Mucosa of descending colon (tissue), 3 donors: ENCODE results near the gene HIRA. TPM values are rescaled to one million over a fixed set of nuclear protein-coding genes. Genes with fewer than 3 reads are reported as not detected.

ENCODE experiments used
- ATAC-seq: fragments of 200-7000 bp; cut with Tn5 transposase; one replicate; pipeline ENCODE4 v1.9.1; 2020; ENCODE audit warnings: mild to moderate bottlenecking, moderate library complexity
- DNase-seq, 3 donors: peaks; one replicate each; pipeline ENCODE4 v3.0.0-alpha.2; 2020
- H3K36me3 ChIP-seq: fragments of 200-600 bp; one replicate; pipeline ENCODE4 v1.8.0; 2021; ENCODE audit warnings: low read depth, mild to moderate bottlenecking
- H3K4me1 ChIP-seq: fragments of 200-600 bp; one replicate; pipeline ENCODE4 v1.8.0; 2021; ENCODE audit warnings: low read depth, mild to moderate bottlenecking
- H3K4me3 ChIP-seq: fragments of 200-600 bp; one replicate; pipeline ENCODE4 v1.8.0; 2021; ENCODE audit warnings: mild to moderate bottlenecking
- H3K9me3 ChIP-seq: fragments of 200-600 bp; one replicate; pipeline ENCODE4 v1.8.0; 2021; ENCODE audit warnings: mild to moderate bottlenecking
- CTCF ChIP-seq: fragments of 200-600 bp; IDR thresholded peaks from one replicate; pipeline ENCODE4 v1.8.0; 2022; ENCODE audit warnings: antibody characterized with exemption, mild to moderate bottlenecking
- intact Hi-C, 2 donors: fragments of 100-400 bp; cut with DNase I in 1 of 2; cut with micrococcal nuclease in 1 of 2; formaldehyde crosslinking; loops; one replicate each; pipeline versions ENCODE4 v1.11.0 to v1.11.1; 2022; cut with DNase I, micrococcal nuclease
- total RNA-seq, 3 donors: library from RNA; stranded (reverse); fragmentation: NEBNext Ultra II Directional in 2 of 3; extraction: Animal tissue kit (Norgen Biotek cat#: 25700) in 2 of 3; gene quantifications; one replicate each; pipeline versions ENCODE4 v1.2.1 to v1.2.4, GENCODE V29; 2021 to 2023
- donor health status: DM: no; HTN: no; CAD: no; lungs with moderate emphysema.
- donor health status: DM: no; HTN: no; CAD: no.
- donor health status: DM: no; HTN: yes; CAD: no.

The HIRA gene
- total RNA-seq, 3 donors from 2014 or later: 24.0 to 35.0 (median 27.4) TPM

- Histone ChIP-seq H3K4me1 (no peaks in the 10 kb centered on the region), H3K4me3 (no peak overlapping the region), H3K36me3 (no peaks in the 10 kb centered on the region), H3K9me3 (no peaks in the 10 kb centered on the region)
- no peak for TF ChIP-seq CTCF
- intact Hi-C loops: no loop called here
- DNase-seq (no peak), ATAC-seq (no peak)
Measured at GRCh38 chr22:19405133-19405532, 26.4 kb downstream of the HIRA start.

DNA sequence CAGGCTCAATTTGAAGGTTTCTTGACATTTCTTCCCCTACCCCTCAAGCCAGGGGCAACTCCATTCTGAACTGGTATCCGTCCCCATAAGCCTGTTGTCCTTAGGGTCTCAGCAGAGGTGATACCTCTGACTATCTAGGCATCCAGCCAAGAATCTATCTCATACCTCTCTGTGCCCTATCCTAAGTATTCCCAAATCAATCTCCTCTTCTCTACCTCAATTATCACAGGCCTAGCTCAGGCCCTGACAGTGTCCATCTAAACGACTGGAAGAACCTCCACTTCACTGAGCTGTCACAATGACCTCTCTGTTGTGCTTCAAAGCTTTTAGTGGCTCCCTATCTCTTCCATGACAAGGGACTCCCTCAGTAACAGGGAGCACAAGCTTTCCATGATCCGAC, 26.9 kb downstream of the HIRA start:
- no peak for ATAC-seq
- no peak overlapping the region for H3K4me3 ChIP-seq
- H3K4me1 ChIP-seq: no peaks in the 10 kb centered on the region
- DNase-seq: no peak
- intact Hi-C loops: no loop called here
- H3K9me3 ChIP-seq: no peaks in the 10 kb centered on the region
- no peak for TF ChIP-seq CTCF
- no peaks in the 10 kb centered on the region for H3K36me3 ChIP-seq

DNA sequence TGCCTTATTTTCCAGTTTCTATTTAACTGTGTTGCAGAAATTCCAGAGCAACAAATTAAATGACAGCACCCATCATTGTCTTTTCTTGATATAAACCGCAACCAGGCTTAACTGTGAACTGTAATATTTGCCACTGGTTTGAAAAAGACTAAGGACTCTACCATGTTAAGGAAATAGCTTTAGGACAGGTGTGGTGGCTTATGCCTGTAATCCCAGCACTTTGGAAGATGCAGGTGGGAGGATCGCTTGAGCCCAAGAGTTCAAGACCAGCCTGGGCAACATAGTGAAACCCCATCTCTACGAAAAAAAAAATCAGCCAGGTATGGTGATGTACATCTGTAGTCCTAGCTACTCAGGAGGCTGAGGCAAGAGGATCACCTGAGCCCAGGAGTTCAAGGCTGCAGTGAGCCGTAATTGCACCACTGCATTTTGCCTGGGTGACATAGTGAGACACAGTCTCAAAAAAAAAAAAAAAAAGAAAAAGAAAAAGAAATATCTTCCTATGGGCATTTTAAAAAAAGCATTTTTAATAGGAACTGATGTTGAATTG, 28.8 kb downstream of the HIRA start:
- no peak for DNase-seq
- TF ChIP-seq CTCF: no peak
- intact Hi-C loops: no loop called here
- Histone ChIP-seq H3K4me3 (no peak overlapping the region), H3K4me1 (no peaks in the 10 kb centered on the region), H3K9me3 (no peaks in the 10 kb centered on the region), H3K36me3 (no peaks in the 10 kb centered on the region)
- no peak for ATAC-seq

GRCh38 chr22:19401483-19401882, 30.1 kb downstream of the HIRA start:
- no peak overlapping the region for H3K4me3 ChIP-seq
- H3K9me3 ChIP-seq: no peaks in the 10 kb centered on the region
- ATAC-seq (no peak), DNase-seq (no peak)
- intact Hi-C loops: no loop called here
- no peak for TF ChIP-seq CTCF
- no peaks in the 10 kb centered on the region for H3K4me1 ChIP-seq
- H3K36me3 ChIP-seq: no peaks in the 10 kb centered on the region

DNA sequence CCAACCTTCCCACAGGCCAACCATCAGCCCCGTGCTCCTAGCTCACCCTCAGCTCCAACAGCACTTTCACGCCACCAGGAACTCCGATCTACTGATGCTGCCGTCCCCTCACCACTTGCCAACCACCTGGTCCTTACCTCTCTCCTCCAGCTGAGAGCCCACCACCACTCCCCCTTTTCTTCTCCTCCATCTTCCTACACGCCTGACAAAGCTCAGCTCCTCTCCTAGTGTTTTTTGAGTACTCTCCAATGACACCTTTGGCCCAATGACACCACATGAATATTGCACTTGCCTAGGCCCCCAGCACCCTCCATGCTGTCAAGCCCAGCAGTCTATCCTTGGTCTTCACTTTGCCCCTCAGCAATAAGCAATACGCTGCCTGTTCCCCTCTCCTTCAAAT, 30.7 kb downstream of the HIRA start:
- Histone ChIP-seq H3K36me3 (no peaks in the 10 kb centered on the region), H3K4me3 (no peak overlapping the region), H3K4me1 (no peaks in the 10 kb centered on the region), H3K9me3 (no peaks in the 10 kb centered on the region)
- no peak for ATAC-seq
- no peak for TF ChIP-seq CTCF
- intact Hi-C loops: no loop called here
- DNase-seq: no peak

DNA sequence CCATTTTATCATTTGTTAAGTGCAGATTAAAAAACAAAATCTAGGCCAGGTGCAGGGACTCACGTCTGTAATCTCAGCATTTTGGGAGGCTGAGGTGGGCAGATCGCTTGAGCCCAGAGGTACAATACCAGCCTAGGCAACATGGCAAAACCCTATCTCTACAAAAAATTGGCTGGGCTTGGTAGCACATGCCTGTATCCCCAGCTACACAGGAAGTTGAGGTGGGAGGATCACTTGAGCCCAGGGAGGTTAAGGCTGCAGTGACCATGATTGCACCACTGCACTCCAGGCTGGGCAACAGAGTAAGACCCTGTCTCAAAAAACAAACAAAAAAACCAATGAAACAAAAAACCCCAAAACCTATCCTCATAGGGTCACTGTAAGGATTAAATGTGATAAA, 32.9 kb downstream of the HIRA start:
- peaks cover 4% of the 10 kb centered on the region for H3K36me3 ChIP-seq

More for the DNA sequence above, 32.9 kb downstream of the HIRA start:
- no peak overlapping the region for H3K4me3 ChIP-seq
- intact Hi-C loops: no loop called here
- no peak for TF ChIP-seq CTCF
- no peaks in the 10 kb centered on the region for H3K4me1 ChIP-seq
- DNase-seq: no peak
- H3K9me3 ChIP-seq: no peaks in the 10 kb centered on the region
- no peak for ATAC-seq
